ENCODE data around the gene IFIT3.
"Not testable (repeated sequence)": the region's sequence is repeated elsewhere in the genome, so short reads cannot be mapped to it uniquely, and the experiment has no call there.

Gene IFIT3

GRCh38 chr10:89304446-89304845 lies 23.4 kb upstream of the IFIT3 start:
- DNase-seq: no peak

GRCh38 chr10:89304925-89305324 lies 22.9 kb upstream of the IFIT3 start:
- DNase-seq: no peak

- DNase-seq: no peak
Measured at GRCh38 chr10:89305766-89306433, 21.9 kb upstream of the IFIT3 start.

GRCh38 chr10:89306434-89307268 lies 21.1 kb upstream of the IFIT3 start:
- no peak for DNase-seq

GRCh38 chr10:89307269-89307577 lies 20.6 kb upstream of the IFIT3 start:
- DNase-seq: no peak

- no peak for DNase-seq
Measured at GRCh38 chr10:89308266-89308665, 19.5 kb upstream of the IFIT3 start.

- DNase-seq: no peak
Measured at GRCh38 chr10:89308736-89309135, 19.1 kb upstream of the IFIT3 start.

- no peak for DNase-seq
Measured at GRCh38 chr10:89309156-89310055, 18.4 kb upstream of the IFIT3 start.

GRCh38 chr10:89310056-89310893 lies 17.5 kb upstream of the IFIT3 start:
- DNase-seq: no peak

GRCh38 chr10:89312973-89313372 lies 14.8 kb upstream of the IFIT3 start:
- no peak for DNase-seq

- no peak for DNase-seq
Measured at GRCh38 chr10:89314676-89315075, 13.1 kb upstream of the IFIT3 start.

GRCh38 chr10:89318047-89318446 lies 9.8 kb upstream of the IFIT3 start:
- not testable (repeated sequence) for DNase-seq

- not testable (repeated sequence) for DNase-seq
Measured at GRCh38 chr10:89325081-89325480, 2.7 kb upstream of the IFIT3 start.

GRCh38 chr10:89325856-89326255 lies 1.9 kb upstream of the IFIT3 start:
- not testable (repeated sequence) for DNase-seq

GRCh38 chr10:89329151-89329550 lies 1.4 kb downstream of the IFIT3 start:
- DNase-seq: no peak

GRCh38 chr10:89330014-89330413 lies 2.2 kb downstream of the IFIT3 start:
- DNase-seq: not testable (repeated sequence)

GRCh38 chr10:89330537-89331212 lies 2.9 kb downstream of the IFIT3 start:
- DNase-seq: no peak

GRCh38 chr10:89331487-89332122 lies 3.8 kb downstream of the IFIT3 start:
- DNase-seq: peak; percentile 5

- DNase-seq: peak; percentile 80
Measured at GRCh38 chr10:89332123-89332633, 4.4 kb downstream of the IFIT3 start.

GRCh38 chr10:89335226-89335625 lies 7.4 kb downstream of the IFIT3 start:
- DNase-seq: no peak

GRCh38 chr10:89336241-89336640 lies 8.4 kb downstream of the IFIT3 start:
- no peak for DNase-seq

Data from EL (cell line).